Stimulated activated CD8-positive, alpha-beta memory T cell treated with anti-CD3 and anti-CD28 coated beads, Interleukin-15, amount 100 ng/mL, for 4 hours (primary cell): ENCODE measurements around the gene MAP4.

ENCODE experiments used
- DNase-seq, 2 donors: peaks; one replicate each; pipeline ENCODE4 v3.0.0-alpha.2; 2020; ENCODE audit warnings: low read depth in 2 of 2

MAP4 gene

DNA sequence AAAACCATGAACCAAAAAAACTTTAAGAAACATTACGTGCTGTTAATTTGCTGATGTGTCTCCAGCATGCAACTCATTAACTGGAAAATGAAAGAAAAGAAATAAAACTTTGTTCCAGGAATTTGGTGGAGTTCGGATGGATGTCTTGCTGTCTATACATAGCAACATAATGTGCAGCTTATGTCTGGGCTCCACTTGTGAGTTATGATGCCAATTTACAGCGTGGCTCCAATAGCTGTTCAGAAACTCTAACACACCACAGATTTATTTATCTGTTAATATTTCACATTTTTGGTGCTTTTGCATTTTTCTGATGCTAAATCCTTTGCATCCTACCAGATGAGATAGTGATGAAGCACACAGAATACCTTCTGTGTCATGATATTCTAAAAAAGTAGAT is 45.1 kb downstream of the MAP4 start:
- DNase-seq, result no peak

DNA sequence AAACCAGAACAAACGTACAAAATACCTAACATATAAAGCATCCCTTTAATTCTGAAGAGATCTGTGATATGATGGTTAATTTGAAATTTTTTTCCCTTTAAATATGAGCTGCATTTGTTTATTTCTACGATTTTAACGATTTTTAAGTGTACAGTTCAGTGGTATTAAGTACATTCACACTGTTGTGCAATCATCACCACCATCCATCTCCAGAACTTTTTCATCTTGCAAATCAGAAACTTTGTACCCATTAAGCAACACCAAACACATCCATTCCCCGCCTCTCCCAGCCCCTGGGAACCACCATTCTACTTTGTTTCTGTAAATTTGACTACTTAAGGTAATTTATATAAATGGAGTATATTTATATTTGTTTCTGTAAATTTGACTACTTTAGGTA is 51.5 kb downstream of the MAP4 start:
- DNase-seq, result no peak

DNA sequence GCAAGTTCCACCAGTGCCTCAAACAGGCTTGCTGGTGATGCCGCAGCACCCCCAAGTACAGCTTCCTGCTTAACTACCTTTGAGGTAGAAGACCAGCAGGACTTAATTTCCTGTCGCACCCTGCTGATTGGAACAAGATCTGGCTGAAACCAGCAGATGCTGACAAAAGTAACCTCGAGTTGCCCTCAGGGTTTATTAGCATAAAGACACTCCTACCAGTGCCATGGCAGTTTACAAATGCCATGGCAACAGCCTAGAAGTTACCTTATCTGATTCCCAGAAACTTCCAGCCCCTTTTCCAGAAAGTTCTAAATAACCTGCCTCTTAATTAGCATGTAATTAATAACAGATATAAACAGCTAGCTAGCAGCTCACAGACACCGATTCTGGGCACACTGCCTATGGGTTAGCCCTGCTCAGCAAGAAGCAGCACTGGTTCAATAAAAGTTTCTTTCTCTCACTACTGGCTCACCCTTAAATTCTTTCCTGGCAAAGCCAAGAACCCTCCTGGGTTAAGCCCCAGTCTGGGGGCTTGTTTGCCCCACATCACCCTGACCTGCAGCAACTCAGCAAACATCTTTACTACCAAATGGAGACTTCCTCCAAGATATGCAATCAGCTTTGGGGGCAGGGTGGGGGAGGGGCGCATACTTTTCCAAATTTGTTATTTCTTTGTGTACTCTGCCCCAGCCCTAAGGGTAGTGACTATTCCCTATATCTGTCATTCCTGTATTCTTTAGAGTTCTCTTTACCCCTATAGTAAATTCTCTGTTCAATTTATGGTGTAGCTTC is 54.2 kb downstream of the MAP4 start:
- no peak for DNase-seq

DNA sequence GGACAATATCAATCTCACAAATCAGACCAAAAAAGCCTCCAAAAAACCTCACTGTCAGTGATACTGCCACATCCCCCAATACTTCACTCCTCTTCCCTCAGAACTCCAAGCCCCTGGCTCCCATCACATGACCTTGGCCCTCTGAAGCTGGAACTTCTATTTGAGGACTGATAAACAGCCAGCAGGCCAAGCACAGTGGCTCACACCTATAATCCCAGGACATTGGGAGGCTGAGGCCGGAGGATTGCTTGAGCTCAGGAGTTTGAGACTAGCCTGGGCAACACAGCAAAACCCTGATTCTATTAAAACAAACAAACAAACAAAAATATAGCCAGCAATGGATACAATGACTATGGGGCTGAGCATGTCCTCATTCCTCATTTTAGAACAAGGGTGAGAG is 55.2 kb downstream of the MAP4 start:
- DNase-seq, result no peak

DNA sequence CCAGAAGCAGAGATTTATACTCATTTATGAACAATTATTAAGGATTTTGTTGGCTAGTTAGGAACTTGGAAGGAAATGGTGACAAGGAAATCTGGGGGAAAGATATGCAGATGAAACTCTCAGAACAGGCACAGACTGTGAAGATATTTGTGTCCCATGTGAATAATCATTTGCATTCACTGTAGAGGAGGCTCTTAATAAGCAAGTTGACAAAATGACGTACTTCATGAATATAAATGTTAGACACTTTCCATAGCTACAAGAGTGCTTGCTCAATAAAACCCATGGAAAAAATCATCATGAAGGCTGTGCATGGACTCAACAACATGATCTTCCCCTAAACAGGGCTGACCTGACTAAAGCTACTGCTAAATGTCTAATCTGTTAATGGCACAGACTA is 59.7 kb downstream of the MAP4 start:
- no peak for DNase-seq

DNA sequence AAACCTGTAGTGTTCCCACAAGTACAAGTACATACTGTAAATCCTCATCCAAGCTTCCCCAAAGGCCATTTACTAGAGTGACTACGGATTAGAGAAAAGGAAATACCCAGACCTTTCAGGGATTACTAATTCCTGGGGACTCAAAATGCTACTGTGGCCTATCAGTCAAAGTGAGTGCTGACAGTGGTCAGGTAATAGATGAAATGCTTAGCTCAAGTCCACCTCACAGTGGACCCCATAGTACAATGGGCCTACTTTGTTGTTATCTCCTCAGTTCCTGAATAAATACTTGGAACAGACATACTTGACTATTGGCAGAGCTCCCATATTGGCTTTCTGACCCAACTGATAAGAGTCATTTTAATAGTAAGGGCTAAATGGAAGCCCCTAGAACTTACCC is 61.6 kb downstream of the MAP4 start:
- no peak for DNase-seq

DNA sequence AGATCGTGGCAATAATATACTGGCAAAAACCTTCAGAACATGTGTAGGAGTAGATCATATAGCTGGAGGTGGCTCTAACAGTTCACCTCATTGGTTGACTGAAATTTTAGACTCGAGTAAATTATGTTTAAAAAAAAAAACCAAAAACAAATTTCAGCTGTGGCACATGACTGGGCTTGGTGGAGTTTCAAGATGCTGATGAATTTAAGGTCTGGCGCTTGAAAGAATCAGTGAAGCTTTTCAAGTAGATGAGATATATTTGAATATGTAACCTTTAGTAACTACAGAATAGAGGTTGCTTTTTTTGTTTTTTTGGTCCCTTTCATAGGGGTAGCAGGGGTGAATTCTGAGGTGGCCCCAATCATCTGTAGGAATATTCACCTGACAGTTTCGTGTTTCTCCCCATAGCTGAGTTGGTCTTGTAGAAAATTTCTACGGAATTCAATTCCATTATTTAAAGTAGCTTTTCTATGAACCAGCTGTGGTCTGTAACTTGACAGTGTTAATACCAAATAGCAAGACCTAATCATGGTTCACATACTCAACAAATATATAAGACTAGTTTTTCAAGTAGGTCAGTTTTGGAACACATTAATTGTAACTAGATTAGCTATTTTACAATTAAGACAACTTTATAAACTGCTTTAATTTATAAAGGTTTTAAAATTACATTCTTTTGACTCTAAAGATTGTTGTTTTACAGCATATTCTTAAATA is 65.6 kb downstream of the MAP4 start:
- no peak for DNase-seq

DNA sequence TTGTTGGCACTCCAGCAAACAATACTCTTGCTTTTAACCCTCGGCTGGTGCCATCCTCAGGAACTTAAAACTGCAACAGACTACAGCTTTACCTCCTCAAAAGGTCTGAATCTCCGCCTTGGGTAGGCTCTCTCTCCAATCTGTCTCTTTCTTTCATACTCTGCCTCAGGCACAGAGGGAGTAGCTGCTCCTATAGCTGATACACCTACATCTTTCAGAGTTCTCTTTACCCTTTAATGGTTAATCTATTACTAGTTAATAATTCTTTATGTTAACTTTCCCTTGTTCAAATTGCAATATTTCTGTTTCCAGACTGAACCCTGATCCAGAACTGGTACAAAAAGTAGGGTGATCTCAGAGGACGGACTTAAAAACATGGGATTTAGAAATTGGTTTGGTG is 66.2 kb downstream of the MAP4 start:
- no peak for DNase-seq

DNA sequence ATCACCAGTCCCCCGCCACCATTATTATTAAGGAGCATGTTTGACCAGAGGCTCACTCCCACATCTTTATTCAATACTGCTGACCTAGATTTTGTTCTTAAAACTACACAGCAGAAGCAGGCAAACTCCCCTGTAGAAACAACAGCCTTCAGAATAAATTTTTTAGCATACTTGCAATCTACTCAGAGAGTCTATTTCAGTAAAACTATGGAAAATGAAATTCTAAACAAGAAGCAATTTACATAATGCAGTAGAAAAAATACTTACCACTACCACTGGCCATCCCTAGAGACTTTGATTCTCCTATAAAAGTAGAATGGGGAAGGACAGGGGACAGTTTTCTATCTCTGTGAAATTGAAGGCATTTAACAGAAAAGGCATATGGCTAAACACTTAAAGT is 76.0 kb downstream of the MAP4 start:
- DNase-seq, result no peak

DNA sequence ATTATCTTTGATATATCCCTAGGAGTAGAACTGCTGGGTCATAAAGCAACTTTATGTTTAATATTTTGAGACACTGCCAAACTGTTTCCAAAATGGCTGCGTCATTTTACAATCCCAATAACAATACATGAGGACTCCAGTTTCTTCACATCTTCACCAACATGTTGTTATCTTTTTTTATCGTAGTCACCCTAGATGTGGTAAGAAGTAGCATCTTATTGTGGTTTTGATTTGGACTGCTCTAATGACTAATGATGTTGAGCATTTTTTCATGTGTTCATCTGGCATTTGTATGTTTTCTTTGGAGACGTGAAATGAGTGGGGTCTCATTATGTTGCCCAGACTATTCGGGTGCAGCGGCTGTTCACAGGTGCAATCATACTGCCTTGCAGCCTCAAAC is 83.8 kb downstream of the MAP4 start:
- DNase-seq, result no peak

DNA sequence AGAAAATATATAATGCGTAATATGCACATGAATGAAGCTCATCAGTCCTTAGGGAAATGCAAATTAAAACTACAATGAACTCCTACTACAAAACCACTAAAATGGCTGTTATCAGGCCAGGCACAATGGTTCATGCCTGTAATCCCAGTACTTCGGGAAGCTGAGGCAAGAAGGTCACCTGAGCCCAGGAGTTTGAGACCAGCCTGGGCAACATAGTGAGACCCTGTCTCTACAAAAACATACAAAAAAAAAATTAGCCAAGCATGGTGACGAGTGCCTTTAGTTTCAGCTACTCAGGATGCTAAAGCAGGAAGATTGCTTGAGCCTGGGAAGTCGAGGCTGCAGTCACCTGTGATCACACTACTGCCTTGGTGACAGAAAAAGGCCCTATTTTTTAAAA is 85.2 kb downstream of the MAP4 start:
- DNase-seq, result no peak

DNA sequence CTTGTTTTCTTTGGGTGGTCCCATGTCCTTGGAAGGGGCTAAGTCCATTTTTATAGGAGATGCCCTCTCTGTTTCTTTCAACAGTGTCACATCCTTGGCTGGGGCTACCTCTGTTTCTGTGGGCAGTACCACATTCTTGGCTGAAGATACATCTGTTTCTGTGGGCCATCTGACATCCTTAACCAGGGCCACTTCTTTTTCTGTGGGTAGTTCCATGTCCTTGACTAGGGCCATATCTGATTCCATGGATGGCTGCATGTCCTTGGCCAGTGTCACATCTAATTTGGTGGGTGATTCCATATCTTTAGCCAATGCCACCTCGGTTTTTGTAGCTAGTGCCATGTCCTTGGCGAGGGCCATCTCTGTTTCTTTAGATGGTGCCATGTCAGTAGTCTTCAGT is 99.5 kb downstream of the MAP4 start:
- no peak for DNase-seq

DNA sequence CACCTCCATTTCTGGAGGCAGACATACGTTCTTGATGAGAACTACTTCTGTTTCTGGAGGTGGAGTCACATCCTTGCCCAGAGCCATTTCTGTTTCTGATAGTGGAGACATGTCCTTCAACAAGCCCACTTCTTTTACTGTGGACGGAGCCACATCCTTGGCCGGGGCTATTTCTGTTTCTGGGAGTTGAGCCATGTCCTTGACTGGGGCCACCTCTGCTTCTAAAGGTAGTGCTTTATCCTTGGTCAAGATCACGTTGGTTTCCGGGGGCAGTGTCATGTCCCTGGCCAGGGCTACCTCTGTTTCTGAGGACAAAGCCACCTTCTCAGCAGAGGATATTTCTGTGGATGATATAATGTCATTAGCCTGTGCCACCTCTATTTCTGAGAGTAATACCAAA is 100.0 kb downstream of the MAP4 start:
- no peak for DNase-seq

DNA sequence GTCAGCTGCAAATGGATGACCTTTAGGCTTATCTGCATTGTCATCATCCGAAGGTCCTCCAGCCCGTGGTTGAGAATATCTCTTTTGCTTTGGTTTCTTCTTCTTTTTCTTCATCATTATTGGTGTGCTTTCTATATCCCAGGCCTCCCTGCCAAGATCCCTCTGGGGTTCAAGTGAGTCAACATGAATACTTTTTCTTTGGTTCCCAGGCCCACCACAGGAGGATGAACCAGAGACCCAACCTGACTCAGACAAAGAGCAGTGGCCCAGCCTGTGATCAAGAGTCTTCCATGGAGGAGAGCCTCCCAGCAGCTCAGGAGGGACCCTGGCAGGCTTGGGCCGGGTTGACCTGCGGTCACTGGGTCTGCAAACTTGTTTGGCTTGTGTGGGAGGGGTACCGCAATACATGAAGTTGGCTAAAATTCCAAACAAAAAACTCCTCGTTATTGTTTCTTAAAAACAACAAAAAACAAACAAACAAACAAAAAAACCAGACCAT is 104.2 kb downstream of the MAP4 start:
- DNase-seq, result no peak

DNA sequence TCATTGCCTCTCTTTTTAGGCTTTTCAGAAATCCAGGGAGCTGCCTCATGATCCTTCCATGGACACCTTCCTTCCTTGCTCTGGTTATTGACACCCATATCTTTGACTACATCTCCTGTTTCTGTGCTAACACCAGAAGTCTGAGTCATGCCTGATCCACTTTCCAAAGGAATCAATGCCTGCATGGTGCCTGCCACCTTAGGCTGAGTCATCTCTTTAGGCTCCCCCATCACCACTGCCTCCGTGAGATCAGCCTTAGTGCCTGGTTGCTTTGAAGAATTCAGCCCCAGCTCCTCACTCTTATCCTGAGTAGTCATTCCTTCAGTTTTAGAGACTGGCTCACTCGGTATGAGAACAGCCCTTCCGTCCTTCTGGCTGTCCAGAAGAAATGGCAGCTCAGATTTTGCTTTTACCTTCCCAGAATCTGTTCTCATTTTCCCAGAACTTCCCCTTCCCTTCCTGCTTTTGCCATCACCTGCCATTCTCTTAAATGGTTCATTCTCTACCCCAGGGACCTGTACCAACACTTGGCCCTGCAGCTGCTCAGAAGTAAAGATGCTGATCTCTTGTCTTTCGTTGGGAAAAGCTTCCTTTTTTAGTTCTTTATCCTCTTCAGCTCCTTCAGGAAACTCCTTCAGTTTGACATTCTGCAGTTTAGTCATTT is 105.3 kb downstream of the MAP4 start:
- DNase-seq, result no peak

DNA sequence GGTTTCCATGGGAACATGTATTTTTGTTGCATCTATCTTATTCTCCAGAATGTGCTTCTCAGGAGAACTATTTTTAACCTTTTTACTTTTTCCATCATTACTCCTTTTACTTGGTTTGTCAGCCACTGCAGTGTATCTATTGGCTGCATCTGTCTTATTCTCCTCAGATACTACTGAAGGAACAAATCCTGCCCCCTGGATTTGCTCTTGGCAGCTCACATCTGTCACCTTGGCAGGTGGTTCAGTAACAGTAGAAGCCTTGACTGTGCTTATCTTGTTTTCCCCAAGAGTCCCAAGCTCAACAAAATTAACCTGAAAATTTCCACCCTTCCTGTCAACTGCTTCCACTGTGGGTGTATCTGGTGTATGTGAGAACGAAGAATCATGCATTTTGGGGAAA is 106.0 kb downstream of the MAP4 start:
- no peak for DNase-seq

DNA sequence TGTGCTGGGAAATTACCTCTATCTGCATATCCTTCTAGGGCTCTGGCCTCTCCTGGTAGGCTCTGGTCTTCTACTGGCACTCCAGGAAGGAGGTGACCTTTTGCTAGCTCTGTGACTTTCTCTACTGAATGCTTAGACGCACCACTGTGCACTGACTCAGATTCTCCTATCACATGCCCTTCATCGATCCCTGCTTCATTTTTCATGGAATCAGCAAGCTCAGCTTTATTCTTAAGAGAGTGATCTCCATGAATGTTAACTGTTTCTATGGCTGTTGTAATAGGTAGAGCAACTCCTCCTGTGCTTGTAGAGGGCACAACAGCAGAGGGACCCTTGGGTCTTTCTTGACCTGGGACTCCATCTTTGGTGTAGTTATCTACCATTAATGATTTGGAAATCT is 106.6 kb downstream of the MAP4 start:
- no peak for DNase-seq

DNA sequence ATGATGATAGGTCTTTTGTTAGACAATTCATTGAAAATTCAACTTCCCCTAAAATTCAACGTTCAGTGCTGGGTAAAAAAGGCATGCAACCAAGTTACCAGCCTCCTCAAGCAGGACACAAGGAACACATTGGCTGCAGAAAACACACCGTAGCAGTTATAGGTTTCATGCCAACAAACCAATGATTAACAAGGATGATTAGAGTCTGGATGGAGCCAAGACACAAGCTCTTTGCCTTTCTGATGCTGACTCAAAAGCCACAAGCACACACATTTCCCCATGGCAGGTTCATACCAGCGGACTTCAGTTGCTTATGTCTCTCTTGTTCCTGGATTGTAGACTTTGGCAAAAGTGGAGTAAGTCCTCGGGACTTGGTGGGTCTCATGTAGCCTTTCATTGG is 107.5 kb downstream of the MAP4 start:
- DNase-seq, result no peak

DNA sequence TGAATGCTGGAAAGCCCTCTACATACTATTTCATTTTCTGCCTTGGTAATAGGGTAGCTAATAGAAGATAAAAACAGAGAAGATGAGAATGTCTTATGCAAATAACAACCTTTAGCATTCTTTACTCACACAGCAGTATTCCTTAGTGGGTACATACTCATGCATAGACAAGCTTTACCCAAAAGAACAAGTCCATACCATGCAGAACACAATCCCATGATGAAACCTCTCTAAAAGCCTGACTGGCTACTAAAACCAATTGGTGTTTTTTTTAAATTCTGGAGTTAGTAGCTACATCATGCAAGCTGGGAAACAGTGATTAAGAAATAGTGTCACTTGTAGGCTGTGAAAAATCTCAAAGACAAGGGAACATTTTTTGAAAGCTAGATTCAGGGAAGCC is 108.4 kb downstream of the MAP4 start:
- DNase-seq, result no peak

DNA sequence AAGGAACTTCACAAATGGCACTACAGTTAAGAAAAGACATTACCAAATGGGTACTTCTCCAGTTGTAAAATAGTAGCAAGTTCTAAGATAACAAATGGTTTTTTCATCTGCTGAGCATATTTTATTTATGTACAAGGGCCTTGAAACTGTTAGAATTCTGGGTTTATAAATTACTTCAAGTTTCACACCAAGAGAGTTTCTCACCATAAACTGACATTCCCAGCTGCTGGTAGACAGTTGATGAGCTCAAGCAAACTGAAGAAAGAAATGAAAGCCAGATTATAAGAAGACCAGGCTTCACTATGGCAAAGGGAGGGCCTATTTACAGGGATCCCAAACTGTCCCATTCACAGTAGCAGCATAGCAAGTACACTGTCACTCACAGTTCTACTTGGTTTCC is 113.5 kb downstream of the MAP4 start:
- DNase-seq, result no peak

DNA sequence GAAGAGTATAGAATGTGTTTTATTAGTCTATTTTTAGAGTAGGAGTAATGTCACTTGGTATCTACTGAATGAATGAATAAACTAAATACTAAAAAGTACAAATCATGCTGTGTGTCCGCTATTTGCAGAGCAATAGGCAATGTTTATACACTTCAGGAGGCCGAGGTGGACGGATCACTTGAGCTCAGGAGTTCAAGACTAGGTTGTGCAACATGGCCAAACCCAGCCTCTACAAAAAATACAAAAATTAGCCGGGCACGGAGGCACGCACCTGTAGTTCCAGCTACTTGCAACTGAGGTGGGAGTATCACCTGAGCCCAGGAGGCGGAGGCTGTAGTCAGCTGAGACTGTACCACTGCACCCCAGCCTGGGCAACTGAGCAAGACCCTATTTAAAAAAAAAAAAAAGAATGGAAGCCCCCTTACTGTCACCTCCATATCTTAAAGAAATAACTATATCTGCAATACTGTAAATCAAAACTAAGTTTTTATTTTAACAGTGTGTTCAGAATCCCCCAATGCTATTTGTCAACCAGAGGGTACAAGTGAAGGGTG is 114.9 kb downstream of the MAP4 start:
- no peak for DNase-seq

DNA sequence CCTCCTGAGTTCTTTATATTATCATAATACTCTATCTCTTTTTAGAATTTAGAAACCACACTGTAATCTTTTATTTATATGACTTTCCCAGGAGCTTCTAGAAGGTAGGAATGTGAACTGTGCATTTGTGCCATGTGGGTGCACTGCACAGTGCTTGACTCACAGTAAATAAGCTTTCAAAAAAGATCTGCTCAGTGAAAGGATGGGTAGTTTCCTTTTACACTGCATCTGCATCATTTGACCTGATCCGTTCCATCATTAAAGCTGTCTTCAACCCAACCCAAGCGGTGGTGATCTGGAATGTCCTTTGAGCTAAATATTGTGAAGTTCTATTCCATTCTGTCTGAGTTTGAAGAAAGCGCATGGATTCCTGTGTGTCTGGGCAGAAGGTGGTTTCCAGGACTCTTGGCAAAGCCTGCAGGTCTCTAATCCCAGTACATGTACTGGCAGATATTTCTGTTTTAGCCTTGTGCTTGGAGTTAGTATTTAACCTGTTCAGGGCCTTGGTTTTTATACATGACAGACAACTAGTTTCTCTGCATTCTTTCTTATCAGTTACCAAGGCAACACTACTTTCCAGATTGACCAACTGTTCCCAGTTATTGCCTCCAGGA is 116.6 kb downstream of the MAP4 start:
- no peak for DNase-seq
